ENCODE measurements around the gene TBC1D2. TPM values are rescaled to one million over a fixed set of nuclear protein-coding genes. Genes with fewer than 3 reads are reported as not detected.
A peak's percentile ranks its signal among the peaks of the same experiment; 100 is the strongest.
"Not testable (repeated sequence)": the region's sequence is repeated elsewhere in the genome, so short reads cannot be mapped to it uniquely, and the experiment has no call there.

Gene TBC1D2
- total RNA-seq, 1 donor from 2014 or later: 1.2 TPM

DNA sequence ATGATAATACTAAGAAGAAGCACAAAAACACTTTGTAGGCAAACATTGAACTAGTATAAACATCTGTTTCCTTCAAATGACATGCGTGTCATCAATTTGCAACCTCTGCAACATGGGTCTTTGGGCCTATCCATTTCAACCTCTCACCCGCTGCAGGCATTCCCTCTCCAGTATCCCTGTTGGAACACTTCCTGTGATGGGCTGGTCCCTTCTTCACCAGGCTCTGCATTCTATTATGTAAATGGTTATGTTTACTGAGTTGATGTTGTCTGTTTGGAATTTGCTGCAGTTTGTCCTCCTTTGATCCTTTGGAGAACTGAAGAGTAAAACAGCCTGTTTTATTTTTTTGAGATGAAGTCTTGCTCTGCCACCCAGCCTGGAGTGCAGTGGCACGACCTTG, 16.6 kb upstream of the TBC1D2 start:
- DNase-seq (ENCODE audit: low spot score in 2 of 2): no peak
- no peak for FAIRE-seq

DNA sequence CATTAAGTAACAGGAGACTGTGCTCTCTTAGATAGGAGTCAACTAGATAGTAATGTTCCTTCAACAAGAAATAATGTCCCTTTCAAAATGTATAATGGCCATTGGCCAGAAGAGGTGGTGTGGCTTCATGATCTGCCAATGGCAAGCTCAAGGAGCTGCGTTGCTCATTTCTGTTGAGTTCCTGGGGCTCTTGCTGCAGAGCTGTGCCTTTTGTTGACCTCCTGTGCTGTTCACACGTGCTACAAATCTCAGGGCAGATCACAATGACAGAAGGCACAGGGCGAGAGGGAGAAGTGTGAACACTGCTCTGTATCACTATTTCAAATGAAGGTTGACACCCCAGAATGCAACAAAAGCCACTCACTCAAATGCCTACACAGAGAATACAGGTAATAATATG, 16.0 kb upstream of the TBC1D2 start:
- FAIRE-seq (no peak), DNase-seq (ENCODE audit: low spot score in 2 of 2) (no peak)

GRCh38 chr9:98270284-98270683, 14.8 kb upstream of the TBC1D2 start:
- DNase-seq (ENCODE audit: low spot score in 2 of 2); FAIRE-seq: not testable (repeated sequence)

- DNase-seq (ENCODE audit: low spot score in 2 of 2); FAIRE-seq: not testable (repeated sequence)
Measured at GRCh38 chr9:98269652-98270051, 14.2 kb upstream of the TBC1D2 start.

DNA sequence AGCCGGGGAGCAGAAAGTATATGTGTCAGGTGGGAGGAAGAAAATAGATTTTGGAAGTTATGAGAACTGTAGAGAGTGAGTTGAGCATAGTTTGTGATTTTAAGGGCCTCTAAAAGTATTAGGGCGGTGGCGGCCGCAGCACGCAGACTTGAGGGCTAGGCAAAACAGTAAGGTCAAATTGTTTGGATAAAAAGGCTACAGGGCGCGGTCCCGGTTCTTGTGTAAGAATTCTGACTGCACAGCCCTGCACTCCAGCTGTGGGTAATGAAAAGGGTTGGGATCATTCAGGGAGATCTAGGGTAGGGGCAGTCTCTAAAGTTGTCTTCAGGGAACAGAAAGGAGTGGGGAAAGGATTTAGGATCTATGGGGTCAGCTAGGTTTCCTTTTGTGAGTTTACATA, 12.1 kb upstream of the TBC1D2 start:
- not testable (repeated sequence) for DNase-seq (ENCODE audit: low spot score in 2 of 2); FAIRE-seq

GRCh38 chr9:98264516-98264915, 9.1 kb upstream of the TBC1D2 start:
- FAIRE-seq (no peak), DNase-seq (ENCODE audit: low spot score in 2 of 2) (no peak)

DNA sequence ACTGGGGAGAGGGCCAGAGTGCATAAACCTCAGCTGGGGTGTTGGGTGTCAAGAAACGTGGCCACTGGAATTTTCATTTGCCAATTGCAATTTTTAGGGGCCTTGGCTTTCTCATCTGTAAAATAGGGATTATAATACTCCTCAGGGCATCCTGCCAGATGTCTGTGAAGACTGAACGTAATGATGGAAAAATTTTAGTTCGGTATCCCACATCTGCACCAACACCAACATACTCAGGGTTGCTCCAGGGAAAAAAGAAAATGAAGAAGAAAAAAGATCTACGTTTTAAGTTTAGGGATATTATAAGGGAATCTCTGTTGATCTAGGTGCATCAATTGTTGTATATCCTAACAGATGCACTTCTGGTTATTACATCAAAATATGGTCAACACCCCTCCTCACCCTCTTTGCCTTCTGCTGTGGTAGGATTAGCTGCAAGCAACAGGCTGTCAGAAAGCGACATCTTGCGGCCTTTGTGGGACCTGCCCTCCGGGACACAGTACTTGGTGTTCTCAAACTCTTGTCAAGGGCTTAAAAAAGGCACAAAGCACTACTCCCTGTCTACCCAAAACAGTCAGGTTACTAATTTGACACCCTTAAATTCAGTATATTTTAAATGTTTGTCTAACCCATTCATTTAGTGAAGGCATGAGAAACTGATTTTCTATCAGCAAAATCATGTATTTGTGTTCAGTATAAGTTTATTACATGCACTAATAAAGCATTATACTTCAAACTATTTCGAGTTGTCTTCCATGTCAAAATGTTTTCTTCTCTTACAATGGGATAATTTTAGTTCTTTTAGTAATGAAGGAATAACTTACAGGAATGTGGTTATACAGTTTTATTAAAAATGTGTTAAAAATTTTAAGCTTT, 8.3 kb upstream of the TBC1D2 start:
- DNase-seq (ENCODE audit: low spot score in 2 of 2) (peak; percentile 50 to 74), FAIRE-seq (peak; percentile 15)

DNA sequence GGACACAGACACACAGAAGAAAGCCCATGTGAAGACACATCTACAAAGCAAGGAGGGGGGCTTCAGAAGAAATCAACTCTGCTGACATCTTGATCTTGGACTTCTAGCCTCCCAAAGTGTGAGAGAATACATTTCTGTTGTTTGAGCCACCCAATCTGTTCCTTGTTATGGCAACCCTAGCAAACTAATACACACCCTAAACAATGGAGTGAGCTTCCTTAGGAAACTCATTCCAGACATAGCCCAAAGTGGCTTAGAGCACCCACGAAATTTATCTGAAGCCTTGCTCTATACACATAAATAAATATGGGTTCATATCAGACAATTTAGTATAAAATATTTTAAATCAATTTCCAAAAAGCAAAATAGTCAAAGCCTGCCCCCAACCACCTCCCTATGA, 7.6 kb upstream of the TBC1D2 start:
- DNase-seq (ENCODE audit: low spot score in 2 of 2) (no peak), FAIRE-seq (no peak)

GRCh38 chr9:98262056-98262455, 6.6 kb upstream of the TBC1D2 start:
- no peak for DNase-seq (ENCODE audit: low spot score in 2 of 2)
- FAIRE-seq: no peak

GRCh38 chr9:98260635-98261034, 5.2 kb upstream of the TBC1D2 start:
- DNase-seq (ENCODE audit: low spot score in 2 of 2) (no peak), FAIRE-seq (no peak)

- no peak for DNase-seq (ENCODE audit: low spot score in 2 of 2)
- no peak for FAIRE-seq
Measured at GRCh38 chr9:98259791-98260190, 4.3 kb upstream of the TBC1D2 start.

- no peak for DNase-seq (ENCODE audit: low spot score in 2 of 2)
- FAIRE-seq: no peak
Measured at GRCh38 chr9:98256756-98257155, 1.3 kb upstream of the TBC1D2 start.

GRCh38 chr9:98255061-98255577, 330 bp downstream of the TBC1D2 start:
- no peak for DNase-seq (ENCODE audit: low spot score in 2 of 2)

GRCh38 chr9:98254228-98255060, 1.0 kb downstream of the TBC1D2 start:
- FAIRE-seq (no peak), DNase-seq (ENCODE audit: low spot score in 2 of 2) (no peak)

More at GRCh38 chr9:98255061-98255577, 330 bp downstream of the TBC1D2 start:
- no peak for FAIRE-seq

GRCh38 chr9:98253565-98253964, 1.9 kb downstream of the TBC1D2 start:
- FAIRE-seq: no peak
- DNase-seq (ENCODE audit: low spot score in 2 of 2): no peak

DNA sequence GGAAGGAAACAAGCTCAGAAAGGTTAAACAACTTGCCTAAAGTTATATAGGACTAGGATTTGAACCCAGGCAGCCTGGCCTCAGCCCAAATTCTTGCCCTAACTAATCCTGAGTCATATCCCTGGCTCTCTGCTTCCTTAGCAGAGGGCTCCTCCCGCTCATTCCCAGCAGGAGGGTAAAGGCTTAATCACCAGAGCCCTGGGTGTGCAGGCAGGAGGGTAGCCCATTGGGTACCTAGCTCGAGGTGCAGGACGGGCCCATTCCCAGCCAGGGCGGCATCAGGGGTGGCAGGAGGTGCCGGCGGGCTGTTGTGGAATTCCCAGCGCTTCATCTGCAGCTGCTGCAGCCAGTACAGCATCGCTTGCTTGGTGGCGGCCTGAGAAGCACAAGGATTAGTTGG, 3.9 kb downstream of the TBC1D2 start:
- DNase-seq (ENCODE audit: low spot score in 2 of 2) (no peak), FAIRE-seq (no peak)

GRCh38 chr9:98249771-98250170, 5.7 kb downstream of the TBC1D2 start:
- FAIRE-seq (no peak), DNase-seq (ENCODE audit: low spot score in 2 of 2) (no peak)

DNA sequence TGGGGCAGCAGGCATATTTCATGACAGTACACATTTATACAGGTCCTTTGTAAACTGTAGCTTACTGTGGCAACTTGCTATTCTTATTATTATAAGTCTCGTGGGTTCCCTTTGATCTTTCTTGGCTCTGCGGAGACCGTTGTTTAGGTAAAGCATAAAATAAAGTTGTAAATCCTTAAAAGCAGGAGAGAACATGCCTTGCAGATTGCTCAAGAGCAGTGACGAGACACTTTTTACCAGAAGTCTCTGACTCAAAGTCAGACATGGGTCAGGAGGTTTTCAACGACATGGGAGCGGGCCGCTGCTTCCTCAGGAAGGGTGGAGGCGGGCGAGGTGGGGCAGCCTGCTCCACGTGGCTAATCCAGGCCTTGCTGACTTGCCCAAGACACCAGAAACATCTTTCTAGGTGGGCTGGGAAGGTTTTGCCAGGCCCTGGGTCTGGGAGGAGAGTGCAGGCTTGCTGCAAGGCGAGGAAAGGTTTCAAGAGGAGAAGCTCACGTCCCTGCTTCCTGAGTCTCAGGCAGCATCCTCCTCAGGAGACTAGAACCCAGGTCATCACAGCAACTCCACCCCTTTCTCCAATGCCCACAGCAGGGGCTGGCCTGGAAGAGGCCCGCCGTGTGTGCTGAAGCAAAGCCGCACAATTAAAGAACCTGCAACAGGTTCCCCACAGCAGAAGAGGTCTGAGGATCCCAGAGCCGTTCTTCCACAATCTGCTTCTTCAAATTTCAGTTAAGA, 6.5 kb downstream of the TBC1D2 start:
- DNase-seq (ENCODE audit: low spot score in 2 of 2) (no peak), FAIRE-seq (no peak)

GRCh38 chr9:98247831-98248657, 7.4 kb downstream of the TBC1D2 start:
- FAIRE-seq (no peak), DNase-seq (ENCODE audit: low spot score in 2 of 2) (no peak)

DNA sequence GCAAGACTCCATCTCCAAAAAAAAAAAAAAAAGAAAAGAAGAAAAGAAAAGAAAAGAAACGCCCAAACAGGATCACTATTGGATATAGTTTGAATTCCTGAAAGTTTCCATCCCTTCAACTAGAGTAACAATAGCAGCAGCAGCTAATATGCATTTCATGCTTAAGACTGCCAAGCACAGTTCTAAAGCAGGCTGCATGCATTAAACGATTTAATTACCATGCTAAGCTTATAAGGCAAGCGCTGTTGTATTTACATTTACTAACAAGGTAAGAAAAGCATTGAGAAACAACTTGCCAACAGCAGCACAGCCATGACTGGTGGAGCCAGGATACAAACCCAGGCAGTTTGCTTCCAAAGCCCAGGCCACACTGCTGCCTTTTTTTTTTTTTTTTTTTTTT, 13.0 kb downstream of the TBC1D2 start:
- FAIRE-seq (no peak), DNase-seq (ENCODE audit: low spot score in 2 of 2) (no peak)
